NB4 (cell line): ENCODE data around the gene ATXN7.

ENCODE experiments used
- CTCF ChIP-seq: IDR thresholded peaks from one replicate; pipeline ENCODE4 v1.5.1; 2012; ENCODE audit warnings: low read depth, low read length
- MAX ChIP-seq: IDR thresholded peaks from 2 replicates; pipeline ENCODE4 v1.6.1; 2011; ENCODE audit warnings: low read depth, low read length
- POLR2A ChIP-seq: IDR thresholded peaks from 2 replicates; pipeline ENCODE4 v1.6.1; 2011; ENCODE audit warnings: mild to moderate bottlenecking; ENCODE audit not compliant: insufficient read length; ENCODE audit errors: extremely low read depth

GRCh38 chr3:63952248-63952594 is 88.6 kb downstream of the ATXN7 start:
- TF ChIP-seq CTCF (no peak), POLR2A (no peak), MAX (no peak)
